ENCODE results near the gene PSORS1C2.
"Not testable (repeated sequence)": the region's sequence is repeated elsewhere in the genome, so short reads cannot be mapped to it uniquely, and the experiment has no call there.

The PSORS1C2 gene

DNA sequence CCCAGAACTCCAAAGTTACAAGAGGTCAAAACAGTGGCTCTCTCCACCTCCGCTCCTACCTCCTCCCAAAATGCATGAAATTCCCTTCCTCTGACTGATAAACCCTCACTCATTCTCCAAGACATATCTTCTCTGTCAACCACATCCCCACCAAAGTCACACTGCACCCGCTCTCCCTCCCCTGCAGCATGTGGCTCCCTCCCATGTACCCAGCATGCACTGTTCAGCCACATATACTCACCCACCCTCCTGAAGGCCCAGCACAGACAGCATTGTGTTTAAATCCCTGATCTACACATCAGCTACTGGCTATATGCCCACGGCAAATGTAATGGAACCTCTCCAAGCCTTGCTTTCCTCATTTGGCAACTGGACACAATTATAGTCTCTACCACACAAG is 37.1 kb upstream of the PSORS1C2 start:
- no peak for FAIRE-seq
- no peak for TF ChIP-seq POLR2AphosphoS5 (IDR thresholded peaks at IDR 0.05; ENCODE audit: low read depth, low read length)
- no peak for TF ChIP-seq SPI1 (IDR thresholded peaks at IDR 0.05; ENCODE audit: low read depth, low read length)
- TF ChIP-seq POU2F2 (IDR thresholded peaks at IDR 0.05; ENCODE audit: low read depth, low read length): no peak
- TF ChIP-seq POLR2A (IDR thresholded peaks at IDR 0.05; ENCODE audit: low read depth, low read length): no peak
- no peak for TF ChIP-seq TAF1 (IDR thresholded peaks at IDR 0.05; ENCODE audit: low read depth, low read length)
- no peak for TF ChIP-seq PAX5 (IDR thresholded peaks at IDR 0.05; ENCODE audit: insufficient read depth, low read length, severe bottlenecking)

DNA sequence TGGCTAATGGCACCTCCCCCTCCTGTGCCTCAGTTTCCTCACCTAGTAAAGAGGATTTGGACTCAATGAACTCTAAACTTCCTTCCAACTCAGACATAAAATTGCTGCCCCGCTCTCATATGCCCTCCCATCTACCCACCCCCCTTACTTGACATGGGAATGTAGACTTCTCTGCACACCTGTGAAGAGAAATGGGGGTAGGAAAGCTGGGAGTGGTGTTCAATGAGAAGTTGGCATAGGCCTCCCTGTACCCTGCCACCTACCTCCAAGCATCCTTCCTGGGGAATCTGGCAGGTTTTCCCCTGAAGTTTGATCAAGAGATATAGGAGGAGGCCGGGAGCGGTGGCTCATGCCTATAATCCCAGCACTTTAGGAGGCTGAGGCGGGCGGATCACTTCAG is 35.5 kb upstream of the PSORS1C2 start:
- no peak for FAIRE-seq
- DNase-seq (ENCODE audit: insufficient read length, low spot score): no peak
- TF ChIP-seq POLR2AphosphoS5 (IDR thresholded peaks at IDR 0.05; ENCODE audit: low read depth, low read length) (no peak), POU2F2 (IDR thresholded peaks at IDR 0.05; ENCODE audit: low read depth, low read length) (no peak), TAF1 (IDR thresholded peaks at IDR 0.05; ENCODE audit: low read depth, low read length) (no peak), SPI1 (IDR thresholded peaks at IDR 0.05; ENCODE audit: low read depth, low read length) (no peak), PAX5 (IDR thresholded peaks at IDR 0.05; ENCODE audit: insufficient read depth, low read length, severe bottlenecking) (no peak), POLR2A (IDR thresholded peaks at IDR 0.05; ENCODE audit: low read depth, low read length) (no peak)

More for the DNA sequence above, 37.1 kb upstream of the PSORS1C2 start:
- no peak for DNase-seq (ENCODE audit: insufficient read length, low spot score)

DNA sequence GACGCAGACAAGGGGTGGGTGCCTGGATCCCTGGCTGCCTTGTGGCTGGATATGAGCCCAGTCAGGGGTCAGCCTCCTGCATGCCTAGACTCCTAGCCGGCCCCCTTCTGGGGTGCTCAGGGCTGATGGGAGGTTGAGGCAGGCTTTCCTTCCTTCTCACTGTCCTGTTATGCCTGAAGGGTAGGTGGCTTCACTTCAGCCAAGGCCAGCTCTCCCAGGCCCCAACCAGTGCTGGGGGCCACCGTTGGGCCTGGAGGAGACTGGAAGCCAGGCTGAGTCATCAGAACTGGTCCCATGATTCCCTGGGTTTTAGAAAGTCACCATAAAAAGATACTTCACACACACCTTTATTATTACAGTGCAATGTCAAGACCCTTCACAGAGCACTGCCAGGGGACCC is 34.5 kb upstream of the PSORS1C2 start:
- no peak for FAIRE-seq
- TF ChIP-seq SPI1 (IDR thresholded peaks at IDR 0.05; ENCODE audit: low read depth, low read length): no peak
- TF ChIP-seq PAX5 (IDR thresholded peaks at IDR 0.05; ENCODE audit: insufficient read depth, low read length, severe bottlenecking): no peak
- no peak for TF ChIP-seq TAF1 (IDR thresholded peaks at IDR 0.05; ENCODE audit: low read depth, low read length)
- TF ChIP-seq POLR2A (IDR thresholded peaks at IDR 0.05; ENCODE audit: low read depth, low read length): no peak
- no peak for TF ChIP-seq POU2F2 (IDR thresholded peaks at IDR 0.05; ENCODE audit: low read depth, low read length)
- TF ChIP-seq POLR2AphosphoS5 (IDR thresholded peaks at IDR 0.05; ENCODE audit: low read depth, low read length): no peak

DNA sequence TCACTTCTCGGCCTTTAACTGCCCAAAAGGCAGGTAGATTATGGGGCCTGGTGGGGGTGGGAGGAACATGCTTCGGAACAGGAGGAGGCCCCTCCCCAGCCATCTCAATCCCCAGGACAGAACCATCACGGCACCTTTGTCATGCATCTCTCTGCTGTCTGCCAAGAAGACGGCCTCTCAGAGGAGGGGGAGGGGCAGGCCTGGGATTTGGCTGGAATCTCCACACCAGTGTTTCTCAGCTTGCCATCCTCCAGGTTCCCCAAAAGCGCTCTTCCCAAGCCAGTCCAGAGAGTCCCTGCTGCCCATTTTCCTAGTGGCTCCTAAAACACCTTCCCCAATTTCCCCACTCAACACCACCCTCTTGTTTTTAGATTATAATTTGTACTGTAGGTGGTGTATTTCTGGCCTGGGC is 34.1 kb upstream of the PSORS1C2 start:
- TF ChIP-seq PAX5 (IDR thresholded peaks at IDR 0.05; ENCODE audit: insufficient read depth, low read length, severe bottlenecking) (no peak), POLR2A (IDR thresholded peaks at IDR 0.05; ENCODE audit: low read depth, low read length) (no peak), TAF1 (IDR thresholded peaks at IDR 0.05; ENCODE audit: low read depth, low read length) (no peak), SPI1 (IDR thresholded peaks at IDR 0.05; ENCODE audit: low read depth, low read length) (no peak), POLR2AphosphoS5 (IDR thresholded peaks at IDR 0.05; ENCODE audit: low read depth, low read length) (no peak), POU2F2 (IDR thresholded peaks at IDR 0.05; ENCODE audit: low read depth, low read length) (no peak)
- DNase-seq (ENCODE audit: insufficient read length, low spot score): no peak
- no peak for FAIRE-seq

More for the DNA sequence above, 34.5 kb upstream of the PSORS1C2 start:
- DNase-seq (ENCODE audit: insufficient read length, low spot score): no peak

DNA sequence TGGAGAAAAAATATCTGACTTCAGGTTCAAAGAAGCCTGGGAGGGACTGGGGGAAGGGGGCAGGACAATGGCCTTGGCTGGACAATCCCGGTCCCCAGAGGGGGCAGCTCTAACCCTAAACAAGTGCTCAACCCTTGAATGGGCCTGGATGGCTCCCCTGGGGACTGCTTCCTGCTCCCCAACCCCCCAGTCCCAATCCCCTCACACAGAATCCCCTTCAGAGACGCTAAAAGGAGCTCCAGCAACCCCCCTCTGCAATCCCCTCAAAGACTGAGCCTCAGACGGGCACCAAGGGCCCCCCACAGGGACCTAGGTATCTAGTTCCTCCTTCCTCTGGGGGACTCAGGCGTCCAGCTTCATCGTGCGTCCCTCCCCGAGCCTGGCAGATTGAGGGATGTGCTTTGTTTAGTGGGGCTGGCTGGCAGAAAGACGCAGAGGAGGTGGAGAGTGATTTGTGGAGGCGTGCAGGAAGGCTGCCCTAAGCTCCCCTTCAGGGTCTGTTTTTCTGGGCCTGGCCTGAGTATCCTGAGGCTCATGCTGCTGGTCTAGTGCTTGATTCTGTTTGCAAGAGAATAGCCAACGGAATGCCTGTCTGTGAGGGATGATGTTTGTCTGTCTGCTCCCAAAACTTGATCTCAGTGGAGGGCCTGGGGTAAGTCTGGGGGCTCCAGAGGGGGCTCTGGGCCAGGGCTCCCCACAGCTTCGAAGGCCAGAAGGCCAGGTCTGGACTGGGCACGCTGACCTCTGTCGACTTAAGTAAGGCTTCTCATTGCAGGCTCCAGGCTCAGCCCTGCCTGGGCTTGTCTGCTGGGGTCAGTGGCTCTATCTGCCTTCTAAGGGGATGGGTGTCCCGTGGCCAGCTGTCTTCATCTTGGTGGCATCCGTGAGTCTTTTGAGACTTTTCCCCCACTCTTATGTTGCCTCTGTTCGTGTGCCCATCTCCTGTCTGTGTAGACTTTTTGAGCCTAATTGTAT is 33.4 kb upstream of the PSORS1C2 start:
- DNase-seq (ENCODE audit: insufficient read length, low spot score) (no peak), FAIRE-seq (no peak)
- TF ChIP-seq TAF1 (IDR thresholded peaks at IDR 0.05; ENCODE audit: low read depth, low read length) (no peak), POLR2AphosphoS5 (IDR thresholded peaks at IDR 0.05; ENCODE audit: low read depth, low read length) (no peak), PAX5 (IDR thresholded peaks at IDR 0.05; ENCODE audit: insufficient read depth, low read length, severe bottlenecking) (no peak), SPI1 (IDR thresholded peaks at IDR 0.05; ENCODE audit: low read depth, low read length) (no peak), POLR2A (IDR thresholded peaks at IDR 0.05; ENCODE audit: low read depth, low read length) (no peak), POU2F2 (IDR thresholded peaks at IDR 0.05; ENCODE audit: low read depth, low read length) (no peak)

DNA sequence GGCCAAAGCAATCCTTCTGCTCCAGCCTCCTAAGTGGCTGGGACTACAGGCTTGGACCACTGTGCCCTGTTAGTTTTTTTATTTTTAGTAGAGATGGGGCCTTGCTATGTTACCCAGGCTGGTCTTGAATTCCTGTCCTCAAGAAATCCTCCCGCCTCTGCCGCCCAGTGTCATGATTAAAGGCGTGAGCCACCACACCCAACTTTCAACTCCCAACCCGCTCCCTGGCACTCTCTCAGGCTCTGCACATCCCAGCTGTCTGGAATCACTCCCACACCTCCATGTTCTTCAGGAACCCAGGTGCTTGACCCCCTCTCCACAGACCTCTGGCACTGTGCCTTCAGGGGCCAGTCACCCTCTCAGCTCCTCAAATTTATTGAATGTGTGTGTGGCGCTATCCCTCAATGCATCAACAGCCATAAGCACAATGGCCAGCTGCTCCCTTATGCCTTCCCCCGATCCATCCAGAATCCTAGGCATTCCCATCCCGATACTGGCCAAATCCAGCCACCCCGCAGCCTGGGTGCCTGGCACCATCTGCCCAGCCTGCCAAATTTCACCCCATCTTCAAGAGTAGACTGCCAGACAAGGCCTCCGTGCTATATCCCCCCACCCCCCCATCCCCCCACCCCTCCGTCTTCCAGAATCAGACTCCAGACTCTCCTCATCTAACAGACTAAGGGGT is 32.3 kb upstream of the PSORS1C2 start:
- TF ChIP-seq TAF1 (IDR thresholded peaks at IDR 0.05; ENCODE audit: low read depth, low read length): no peak
- no peak for TF ChIP-seq POLR2AphosphoS5 (IDR thresholded peaks at IDR 0.05; ENCODE audit: low read depth, low read length)
- TF ChIP-seq PAX5 (IDR thresholded peaks at IDR 0.05; ENCODE audit: insufficient read depth, low read length, severe bottlenecking): no peak
- TF ChIP-seq POLR2A (IDR thresholded peaks at IDR 0.05; ENCODE audit: low read depth, low read length): no peak
- TF ChIP-seq SPI1 (IDR thresholded peaks at IDR 0.05; ENCODE audit: low read depth, low read length): no peak
- TF ChIP-seq POU2F2 (IDR thresholded peaks at IDR 0.05; ENCODE audit: low read depth, low read length): no peak
- DNase-seq (ENCODE audit: insufficient read length, low spot score): no peak
- no peak for FAIRE-seq

DNA sequence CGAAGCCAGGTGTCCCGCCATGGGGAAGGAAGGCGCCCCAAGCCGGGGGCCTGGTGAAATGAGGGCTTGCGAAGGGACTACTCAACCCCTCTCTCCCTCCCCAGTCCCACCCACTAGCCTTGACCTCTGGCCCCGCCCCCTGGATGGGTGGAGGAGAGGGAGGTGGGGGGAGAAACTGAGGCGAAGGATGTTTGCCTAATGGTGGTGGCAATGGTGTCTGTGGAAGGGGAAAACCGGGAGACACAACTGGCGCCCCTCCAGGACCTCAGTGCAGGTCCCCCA is 31.7 kb upstream of the PSORS1C2 start, which contains the start of gene POU5F1:
TSS of gene POU5F1 (minus strand) at position 83 of the 282 bp plus-strand sequence. CDS start at position 21, 62 bp downstream.
- FAIRE-seq: no peak
- DNase-seq (ENCODE audit: insufficient read length, low spot score): no peak
- TF ChIP-seq SPI1 (IDR thresholded peaks at IDR 0.05; ENCODE audit: low read depth, low read length): no peak
- no peak for TF ChIP-seq PAX5 (IDR thresholded peaks at IDR 0.05; ENCODE audit: insufficient read depth, low read length, severe bottlenecking)
- no peak for TF ChIP-seq POU2F2 (IDR thresholded peaks at IDR 0.05; ENCODE audit: low read depth, low read length)
- no peak for TF ChIP-seq TAF1 (IDR thresholded peaks at IDR 0.05; ENCODE audit: low read depth, low read length)
- TF ChIP-seq POLR2A (IDR thresholded peaks at IDR 0.05; ENCODE audit: low read depth, low read length): no peak
- no peak for TF ChIP-seq POLR2AphosphoS5 (IDR thresholded peaks at IDR 0.05; ENCODE audit: low read depth, low read length)

DNA sequence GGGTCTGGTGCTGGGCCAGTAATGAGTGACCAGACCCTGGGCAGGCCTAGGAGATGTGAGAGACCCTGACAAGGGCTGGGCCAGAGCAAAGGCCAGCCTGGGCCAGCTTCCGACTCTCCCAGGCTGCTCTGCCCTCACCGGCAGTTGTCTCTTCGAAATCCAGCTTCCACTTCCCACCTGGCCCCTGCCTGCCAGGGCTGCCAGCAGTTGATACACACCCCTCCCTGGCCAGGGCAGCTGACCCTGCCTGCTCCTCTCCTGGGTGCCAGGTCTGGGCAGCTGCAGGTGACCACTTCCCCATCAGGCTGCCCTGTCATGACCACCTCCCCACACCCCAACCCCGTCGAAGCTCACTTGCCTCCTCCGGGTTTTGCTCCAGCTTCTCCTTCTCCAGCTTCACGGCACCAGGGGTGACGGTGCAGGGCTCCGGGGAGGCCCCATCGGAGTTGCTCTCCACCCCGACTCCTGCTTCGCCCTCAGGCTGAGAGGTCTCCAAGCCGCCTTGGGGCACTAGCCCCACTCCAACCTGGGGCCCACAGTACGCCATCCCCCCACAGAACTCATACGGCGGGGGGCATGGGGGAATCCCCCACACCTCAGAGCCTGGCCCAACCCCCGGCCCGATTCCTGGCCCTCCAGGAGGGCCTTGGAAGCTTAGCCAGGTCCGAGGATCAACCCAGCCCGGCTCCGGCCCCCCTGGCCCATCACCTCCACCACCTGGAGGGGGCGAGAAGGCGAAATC is 31.2 kb upstream of the PSORS1C2 start:
- FAIRE-seq; DNase-seq (ENCODE audit: insufficient read length, low spot score): not testable (repeated sequence)
